T-cell (primary cell): ENCODE data around the gene DYNC1I2. TPM values are rescaled to one million over a fixed set of nuclear protein-coding genes. Genes with fewer than 3 reads are reported as not detected.

Experiments
- ATAC-seq, 4 experiments: fragments of 200-7000 bp in 3 of 4; fragments of 150-1000 bp in 1 of 4; cut with Tn5 transposase; replicated peaks in 1 of 4; 1 replicate in 3 of 4; 2 replicates in 1 of 4; pipeline ENCODE4 v1.10.0; 2021; ENCODE audit warnings: moderate library complexity in 3 of 4, mild to moderate bottlenecking in 2 of 4, moderate number of reproducible peaks in 1 of 4
- CTCF ChIA-PET, 2 donors: fragments of 300-600 bp; sonication (Branson Sonifier 250); formaldehyde crosslinking; loops; one replicate each; lab custom pipeline; 2022; ENCODE audit warnings: antibody characterized with exemption in 2 of 2; lab: Charles Lee
- POLR2A ChIA-PET, 2 donors: fragments of 300-600 bp; sonication (Branson Sonifier 250); formaldehyde crosslinking; loops; one replicate each; lab custom pipeline; 2022; ENCODE audit warnings: antibody characterized with exemption in 2 of 2; lab: Charles Lee
- DNase-seq, 35 experiments: peaks; one replicate each; pipeline versions ENCODE4 v3.0.0 to v3.0.0-alpha.2; 2013 to 2023
- H3K27ac ChIP-seq: one replicate; pipeline ENCODE4 v1.5.1; 2013; ENCODE audit warnings: low read length
- H3K27me3 ChIP-seq, 2 experiments: replicated peaks in 1 of 2; 1 replicate in 1 of 2; 2 replicates in 1 of 2; pipeline versions ENCODE4 v1.6.1 to v1.7.0; 2013; ENCODE audit warnings: low read length in 1 of 2, mixed read lengths in 1 of 2; ENCODE audit not compliant: control insufficient read depth in 2 of 2, insufficient read depth in 2 of 2; ENCODE audit errors: extremely low read depth in 1 of 2
- H3K36me3 ChIP-seq, 2 donors: 1 replicate in 1 of 2; 2 replicates in 1 of 2; pipeline versions ENCODE4 v1.6.1 to v1.7.0; 2013; ENCODE audit warnings: low read length in 1 of 2; ENCODE audit not compliant: control insufficient read depth in 2 of 2, insufficient read depth in 1 of 2; ENCODE audit errors: extremely low read depth in 1 of 2
- H3K4me1 ChIP-seq, 2 experiments: 1 replicate in 1 of 2; 2 replicates in 1 of 2; pipeline versions ENCODE4 v1.6.1 to v1.7.0; 2013; ENCODE audit warnings: low read length in 2 of 2, mixed read lengths in 1 of 2; ENCODE audit not compliant: insufficient read depth in 2 of 2, control insufficient read depth in 1 of 2; ENCODE audit errors: extremely low read depth in 1 of 2
- H3K4me3 ChIP-seq, 2 donors: 1 replicate in 1 of 2; 2 replicates in 1 of 2; pipeline versions ENCODE4 v1.5.1 to v1.7.0; 2013; ENCODE audit warnings: mild to moderate bottlenecking in 2 of 2, low read length in 1 of 2, moderate library complexity in 1 of 2; ENCODE audit not compliant: control insufficient read depth in 1 of 2; ENCODE audit errors: extremely low read depth in 1 of 2
- H3K9me3 ChIP-seq: 2 replicates; pipeline ENCODE4 v1.7.0; 2013
- H3K27ac Mint-ChIP-seq, 2 donors: one replicate each; pipeline ENCODE4 v1.8.0; 2020 to 2021; ENCODE audit warnings: mild to moderate bottlenecking in 2 of 2, mixed read lengths in 2 of 2
- H3K27me3 Mint-ChIP-seq, 2 donors: one replicate each; pipeline ENCODE4 v1.8.0; 2021 to 2022; ENCODE audit warnings: mixed read lengths in 2 of 2
- H3K36me3 Mint-ChIP-seq: one replicate; pipeline ENCODE4 v1.8.0; 2021; ENCODE audit warnings: mixed read lengths
- H3K4me1 Mint-ChIP-seq, 3 donors: one replicate each; pipeline ENCODE4 v1.8.0; 2020 to 2022; ENCODE audit warnings: mixed read lengths in 3 of 3, mild to moderate bottlenecking in 1 of 3
- H3K4me3 Mint-ChIP-seq, 3 donors: one replicate each; pipeline ENCODE4 v1.8.0; 2020 to 2022; ENCODE audit warnings: mild to moderate bottlenecking in 3 of 3, mixed read lengths in 3 of 3, moderate library complexity in 3 of 3
- H3K9me3 Mint-ChIP-seq, 3 donors: one replicate each; pipeline ENCODE4 v1.8.0; 2020 to 2022; ENCODE audit warnings: mixed read lengths in 3 of 3
- WGBS: methylation state at CpG from one replicate; pipeline ENCODE4 v1.1.5; 2013; ENCODE audit warnings: missing lambda C conversion rate; ENCODE audit not compliant: insufficient coverage; 5-methylcytosine and 5-hydroxymethylcytosine counted together
- total RNA-seq, 35 experiments: library from RNA in 6 of 35; stranded (reverse) in 6 of 35; fragments of 120-200 nt in 1 of 35; gene quantifications; one replicate each; pipeline versions ENCODE4 v1.2.1 to v1.2.4 and lab custom pipeline; 2013 to 2026

Gene DYNC1I2
- total RNA-seq, 5 donors from 2014 or later (not counting 1 experiment from before 2014, with no cell fraction given) = 25.6 to 43.7 (median 42.4) TPM

DNA sequence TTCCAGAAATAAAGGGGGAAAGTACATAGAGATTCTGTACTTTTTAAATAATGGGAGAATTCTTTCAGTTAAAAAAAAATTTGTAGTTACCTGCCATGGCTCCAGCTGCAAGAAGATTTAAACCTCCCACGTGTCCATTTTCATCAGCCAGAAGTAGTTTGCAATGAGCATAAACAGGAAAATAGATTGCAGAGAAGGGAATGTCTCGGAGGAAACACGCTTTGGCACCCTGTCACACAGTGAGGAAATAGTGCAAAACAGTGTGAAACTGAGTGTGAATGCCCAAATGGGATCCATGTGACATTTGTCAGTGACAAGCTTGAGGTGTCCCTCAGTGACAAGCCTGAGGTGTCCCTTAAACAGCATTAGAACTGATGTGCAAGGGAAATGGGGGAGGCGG is 104.1 kb downstream of the DYNC1I2 start:
- Histone ChIP-seq H3K4me1 (peaks cover 0 to 5% of the 10 kb centered on the region in 2 experiments), H3K4me3 (no peak overlapping the region), H3K9me3 (no peaks in the 10 kb centered on the region), H3K36me3 (peaks cover 4 to 47% of the 10 kb centered on the region in 2 donors), H3K27ac (no peak overlapping the region), H3K27me3 (no peaks in the 10 kb centered on the region)
- peaks cover 4 to 10% (median 8%) of the 10 kb centered on the region in 3 donors for H3K4me1 Mint-ChIP-seq
- peaks cover 53% of the 10 kb centered on the region for H3K36me3 Mint-ChIP-seq
- 100% methylated on average over 3 of the region's 4 CpGs for WGBS
- no peaks in the 10 kb centered on the region for H3K27me3 Mint-ChIP-seq
- CTCF ChIA-PET = interaction anchor here (0.6 to 0.7 kb wide), 2 partner anchors 92 to 1788 kb away, joined by 3 to 6 read pairs; no protein-coding TSS in a partner anchor
- POLR2A ChIA-PET = no interaction called here
- H3K27ac Mint-ChIP-seq = no peak overlapping the region
- no peak for ATAC-seq
- H3K4me3 Mint-ChIP-seq = no peak overlapping the region
- no peaks in the 10 kb centered on the region for H3K9me3 Mint-ChIP-seq
- no peak for DNase-seq

DNA sequence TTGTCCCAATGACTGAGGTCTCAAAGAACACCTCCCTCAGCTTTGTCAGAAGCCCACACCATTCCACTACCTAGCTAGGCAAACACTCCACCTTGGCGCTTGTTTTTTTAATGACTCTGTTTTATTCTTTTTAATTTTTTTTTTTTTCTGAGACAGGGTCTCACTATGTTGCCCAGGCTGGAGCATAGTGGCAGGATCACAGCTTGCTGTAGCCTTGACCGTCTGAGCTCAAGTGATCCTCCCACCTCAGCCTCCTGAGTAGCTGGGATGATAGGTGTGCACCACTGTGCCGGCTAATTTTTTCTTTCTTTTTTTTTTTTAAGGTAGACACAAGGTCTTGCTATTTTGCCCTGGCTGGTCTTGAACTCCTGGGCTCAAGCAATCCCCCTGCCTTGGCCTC is 104.9 kb downstream of the DYNC1I2 start:
- 100% methylated on average over 1 of the region's 3 CpGs for WGBS
- Mint-ChIP-seq H3K27ac (no peak overlapping the region), H3K4me1 (peaks cover 4 to 10% (median 8%) of the 10 kb centered on the region in 3 donors)

DNA sequence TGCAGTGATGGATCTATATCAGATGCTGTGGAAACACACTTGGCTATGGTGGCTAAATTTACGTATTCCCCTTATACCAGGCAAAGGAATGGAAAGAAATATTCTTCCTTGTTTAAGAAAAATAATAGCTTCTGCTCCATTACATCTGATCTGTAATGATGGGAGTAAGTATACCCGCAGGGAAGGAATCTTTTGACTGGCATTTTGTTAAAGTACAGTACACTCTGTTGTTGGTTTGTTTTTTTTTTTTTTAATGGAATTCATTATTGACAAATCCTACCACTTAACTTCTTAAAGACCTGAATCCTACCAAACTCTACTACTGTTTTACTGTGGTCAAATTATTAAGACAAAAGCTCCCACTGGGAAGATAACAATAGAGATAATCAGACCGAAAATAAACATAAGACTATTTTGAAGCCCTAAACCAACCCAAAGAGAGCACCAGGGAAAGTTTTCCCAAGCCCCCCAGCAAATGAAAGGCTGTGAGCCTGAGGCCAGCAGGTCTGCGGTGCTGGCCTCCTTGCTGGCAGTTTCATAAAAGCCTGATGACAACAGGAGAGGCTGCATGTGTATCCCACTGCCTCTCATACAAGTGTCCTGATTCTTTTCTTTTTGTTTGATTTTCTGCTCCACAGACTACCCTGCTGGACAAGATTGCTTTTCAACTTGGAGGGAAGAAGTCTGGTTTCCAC is 105.8 kb downstream of the DYNC1I2 start:
- Histone ChIP-seq H3K4me1 (peaks cover 0 to 5% of the 10 kb centered on the region in 2 experiments), H3K36me3 (peaks cover 4 to 32% of the 10 kb centered on the region in 2 donors), H3K27me3 (no peaks in the 10 kb centered on the region), H3K4me3 (no peak overlapping the region), H3K9me3 (no peaks in the 10 kb centered on the region), H3K27ac (no peak overlapping the region)
- no peaks in the 10 kb centered on the region for H3K27me3 Mint-ChIP-seq
- POLR2A ChIA-PET = interaction anchor here in 1 of 2 donors (0.7 kb wide), 1 partner anchor 648 kb away, joined by 5 read pairs; no protein-coding TSS in a partner anchor
- DNase-seq (no peak), ATAC-seq (no peak)
- H3K4me1 Mint-ChIP-seq = peaks cover 4 to 10% (median 8%) of the 10 kb centered on the region in 3 donors
- H3K27ac Mint-ChIP-seq = no peak overlapping the region
- peaks cover 42% of the 10 kb centered on the region for H3K36me3 Mint-ChIP-seq
- no peaks in the 10 kb centered on the region for H3K9me3 Mint-ChIP-seq
- CTCF ChIA-PET = no interaction called here
- 100% methylated on average over 2 of the region's 4 CpGs for WGBS
- H3K4me3 Mint-ChIP-seq = no peak overlapping the region

More for the DNA sequence above, 104.9 kb downstream of the DYNC1I2 start:
- Mint-ChIP-seq H3K36me3 (peaks cover 45% of the 10 kb centered on the region), H3K4me3 (no peak overlapping the region), H3K9me3 (no peaks in the 10 kb centered on the region), H3K27me3 (no peaks in the 10 kb centered on the region)
- Histone ChIP-seq H3K27ac (no peak overlapping the region), H3K36me3 (peaks cover 4 to 41% of the 10 kb centered on the region in 2 donors), H3K27me3 (no peaks in the 10 kb centered on the region), H3K4me3 (no peak overlapping the region), H3K4me1 (peaks cover 0 to 5% of the 10 kb centered on the region in 2 experiments), H3K9me3 (no peaks in the 10 kb centered on the region)
- CTCF ChIA-PET = interaction anchor here in 1 of 2 donors (0.7 kb wide), 1 partner anchor 1789 kb away, joined by 3 read pairs; no protein-coding TSS in a partner anchor
- ATAC-seq (no peak), DNase-seq (no peak)
- POLR2A ChIA-PET = no interaction called here

DNA sequence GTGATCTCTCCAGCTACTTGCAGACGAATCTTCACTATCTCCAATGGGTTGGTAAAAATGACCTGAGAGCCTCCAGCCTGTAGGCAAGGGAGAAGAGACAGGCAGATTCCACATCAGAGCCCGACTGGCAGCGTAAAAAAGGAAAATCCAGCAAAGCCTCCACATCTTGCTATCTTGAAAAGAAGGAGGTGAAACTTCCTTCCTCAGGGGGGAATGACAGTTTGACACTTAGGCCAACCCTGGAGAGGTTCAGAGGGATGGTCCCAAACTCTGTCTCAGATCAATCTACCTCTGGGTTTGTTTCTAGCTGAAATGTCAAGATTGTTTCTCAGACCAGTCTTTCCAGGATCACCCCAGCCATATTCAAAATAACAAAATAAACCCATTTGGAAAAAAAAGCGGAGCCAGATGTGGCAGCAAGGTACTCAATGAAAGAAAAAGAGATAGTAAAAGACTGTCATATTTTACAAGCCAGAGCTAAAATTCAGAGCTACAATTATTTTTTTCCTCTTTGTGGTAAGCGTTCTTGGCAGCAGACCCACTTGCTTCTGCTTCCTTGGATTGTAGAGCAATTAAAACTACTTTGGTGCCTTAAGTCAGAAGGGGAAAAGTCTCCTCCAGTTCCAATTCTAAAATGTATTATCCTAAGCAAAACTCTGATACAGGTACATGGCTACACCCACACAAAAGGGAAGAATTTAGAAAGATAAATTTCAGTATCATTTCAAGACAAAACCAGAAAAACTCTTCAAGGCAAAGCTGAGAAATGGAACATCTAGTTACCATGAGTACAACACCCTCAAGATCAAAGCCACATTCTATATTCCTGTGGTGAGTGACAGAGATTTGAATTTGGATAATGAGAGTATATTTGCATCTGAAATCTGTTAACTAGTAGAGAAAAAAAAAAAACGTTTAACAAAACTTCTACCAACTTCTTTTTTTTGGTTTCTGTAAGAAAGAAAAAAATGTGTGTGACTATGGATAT is 106.7 kb downstream of the DYNC1I2 start:
- ChIA-PET CTCF (interaction anchor here in 1 of 2 donors (0.7 kb wide), 1 partner anchor 645 kb away, joined by 3 read pairs; no protein-coding TSS in a partner anchor), POLR2A (interaction anchor here (0.6 to 0.7 kb wide), 2 partner anchors 37 to 647 kb away, joined by 5 to 6 read pairs; no protein-coding TSS in a partner anchor)
- H3K4me3 ChIP-seq = no peak overlapping the region
- H3K27ac Mint-ChIP-seq = peak overlapping the region in 1 of 2 donors; percentile 37
- no peak overlapping the region for H3K27ac ChIP-seq
- H3K4me1 ChIP-seq = peaks cover 0 to 5% of the 10 kb centered on the region in 2 experiments
- ATAC-seq = no peak
- H3K4me1 Mint-ChIP-seq = peaks cover 6 to 11% (median 8%) of the 10 kb centered on the region in 3 donors
- peaks cover 40% of the 10 kb centered on the region for H3K36me3 Mint-ChIP-seq
- peaks cover 4 to 32% of the 10 kb centered on the region in 2 donors for H3K36me3 ChIP-seq
- H3K9me3 Mint-ChIP-seq = no peaks in the 10 kb centered on the region
- DNase-seq = no peak
- WGBS = no CpG with 5 or more reads among the region's 6 CpGs
- no peak overlapping the region for H3K4me3 Mint-ChIP-seq
- no peaks in the 10 kb centered on the region for H3K9me3 ChIP-seq
- no peaks in the 10 kb centered on the region for H3K27me3 ChIP-seq
- no peaks in the 10 kb centered on the region for H3K27me3 Mint-ChIP-seq

DNA sequence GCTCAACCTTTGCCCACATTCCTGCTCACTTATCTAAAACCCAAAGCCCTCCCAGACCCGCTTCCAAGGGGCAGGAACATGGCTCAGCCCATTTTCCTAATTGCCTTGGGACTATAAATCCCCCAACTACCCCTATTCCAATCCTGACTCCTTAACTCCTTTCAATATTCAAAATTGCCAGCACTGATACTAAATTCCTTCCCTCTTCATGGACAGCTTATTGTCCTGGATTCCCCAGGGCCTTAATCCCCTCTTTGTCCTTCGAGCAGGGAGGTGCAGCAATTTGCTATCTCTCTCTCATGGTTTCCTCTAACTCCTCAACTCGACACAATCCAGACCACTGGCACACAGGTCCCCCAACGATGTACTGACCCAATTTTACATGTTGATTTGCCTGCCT is 107.6 kb downstream of the DYNC1I2 start:
- peaks cover 0 to 5% of the 10 kb centered on the region in 2 experiments for H3K4me1 ChIP-seq
- ATAC-seq (no peak), DNase-seq (no peak)
- CTCF ChIA-PET = interaction anchor here in 1 of 2 donors (0.7 kb wide), 1 partner anchor 644 kb away, joined by 3 read pairs; no protein-coding TSS in a partner anchor
- H3K9me3 ChIP-seq = no peaks in the 10 kb centered on the region
- no peak overlapping the region for H3K4me3 ChIP-seq
- WGBS = 97% methylated on average over 3 of the region's 4 CpGs
- H3K27me3 ChIP-seq = no peaks in the 10 kb centered on the region
- POLR2A ChIA-PET = interaction anchor here in 1 of 2 donors (0.6 kb wide), 1 partner anchor 38 kb away, joined by 6 read pairs; no protein-coding TSS in a partner anchor
- no peak overlapping the region for H3K4me3 Mint-ChIP-seq
- H3K27ac Mint-ChIP-seq = peak overlapping the region; percentile 3 to 40
- peaks cover 4 to 36% of the 10 kb centered on the region in 2 donors for H3K36me3 ChIP-seq
- no peaks in the 10 kb centered on the region for H3K9me3 Mint-ChIP-seq
- H3K4me1 Mint-ChIP-seq = peaks cover 6 to 11% (median 8%) of the 10 kb centered on the region in 3 donors
- H3K27me3 Mint-ChIP-seq = no peaks in the 10 kb centered on the region
- peaks cover 43% of the 10 kb centered on the region for H3K36me3 Mint-ChIP-seq
- H3K27ac ChIP-seq = no peak overlapping the region
